Stimulated activated CD8-positive, alpha-beta memory T cell treated with anti-CD3 and anti-CD28 coated beads, Interleukin-7, amount 100 ng/mL, for 1 hour (primary cell): ENCODE data around the gene RASGEF1C.
A peak's percentile ranks its signal among the peaks of the same experiment; 100 is the strongest.

ENCODE experiments used
- DNase-seq, 2 donors: peaks; one replicate each; pipeline ENCODE4 v3.0.0-alpha.2; 2020; ENCODE audit warnings: low read depth in 2 of 2

RASGEF1C gene

GRCh38 chr5:180081481-180081880 lies 127.5 kb downstream of the RASGEF1C start:
- no peak for DNase-seq

DNA sequence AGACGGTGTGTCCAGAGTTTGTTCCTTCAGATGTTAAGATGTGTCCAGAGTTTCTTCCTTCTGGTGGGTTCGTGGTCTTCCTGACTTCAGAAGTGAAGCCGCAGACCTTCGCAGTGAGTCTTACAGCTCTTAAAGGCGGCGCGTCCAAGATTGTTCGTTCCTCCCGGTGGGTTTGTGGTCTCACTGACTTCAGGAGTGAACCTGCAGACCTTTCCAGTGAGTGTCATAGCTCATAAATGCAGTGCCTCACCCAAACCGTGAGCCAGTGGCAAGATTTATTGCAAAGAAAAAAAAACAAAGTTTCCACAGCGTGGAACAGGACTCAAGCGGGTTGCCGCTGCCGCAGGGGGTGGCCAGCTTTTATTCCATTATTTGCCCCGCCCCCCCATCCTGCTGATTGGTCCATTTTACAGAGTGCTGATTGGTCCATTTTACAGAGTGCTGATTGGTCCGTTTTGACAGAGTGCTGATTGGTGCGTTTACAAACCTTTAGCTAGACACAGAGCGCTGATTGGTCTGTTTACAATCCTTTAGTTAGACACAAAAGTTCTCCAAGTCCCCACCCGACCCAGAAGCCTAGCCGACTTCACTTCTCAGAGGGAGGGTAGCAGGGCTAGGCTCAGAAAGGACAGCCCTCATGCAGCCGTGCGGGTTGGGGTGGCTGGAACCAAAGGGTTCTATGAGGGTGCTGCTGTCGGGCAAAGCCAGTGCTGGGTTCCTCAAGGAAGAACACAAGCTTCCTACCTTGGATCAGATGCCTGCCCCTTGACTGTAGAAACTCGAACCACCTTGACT lies 128.3 kb downstream of the RASGEF1C start:
- DNase-seq, result no peak

GRCh38 chr5:180079702-180080466 lies 129.1 kb downstream of the RASGEF1C start:
- DNase-seq, result no peak

- no peak for DNase-seq
Observed at GRCh38 chr5:180078348-180078747, 130.7 kb downstream of the RASGEF1C start.

DNA sequence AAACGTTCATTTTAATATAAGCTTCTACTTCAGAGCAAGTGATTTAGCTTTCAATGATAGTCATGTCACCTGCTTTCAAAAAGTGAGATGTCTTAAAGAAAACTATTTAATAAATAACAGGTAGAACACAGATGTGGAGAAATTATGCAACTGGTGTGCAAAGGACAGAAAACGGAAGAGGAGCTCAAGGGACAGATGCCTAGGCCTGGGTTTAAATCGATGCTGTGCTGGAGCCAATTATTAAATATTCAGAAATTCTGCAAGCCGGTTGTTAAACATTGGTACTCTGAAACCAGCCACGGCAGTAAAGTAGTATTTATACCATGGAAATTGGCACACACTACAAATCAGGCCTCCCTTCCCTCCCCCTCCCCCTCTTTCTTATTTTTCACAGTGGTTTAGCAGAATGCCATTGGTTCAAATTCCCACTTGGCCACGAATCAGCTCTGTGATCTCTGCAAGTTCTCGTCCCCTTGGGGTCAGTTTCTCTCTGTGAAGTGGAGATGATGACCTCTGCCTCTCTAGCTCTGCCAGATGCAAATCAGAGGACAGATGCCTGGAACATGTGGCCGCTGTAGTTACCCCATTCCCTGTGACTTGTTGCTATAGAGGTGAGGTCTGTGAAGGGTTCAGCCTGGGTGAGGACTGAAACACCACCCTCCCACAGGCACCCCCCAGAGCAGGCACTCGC lies 131.3 kb downstream of the RASGEF1C start:
- DNase-seq, result no peak

DNA sequence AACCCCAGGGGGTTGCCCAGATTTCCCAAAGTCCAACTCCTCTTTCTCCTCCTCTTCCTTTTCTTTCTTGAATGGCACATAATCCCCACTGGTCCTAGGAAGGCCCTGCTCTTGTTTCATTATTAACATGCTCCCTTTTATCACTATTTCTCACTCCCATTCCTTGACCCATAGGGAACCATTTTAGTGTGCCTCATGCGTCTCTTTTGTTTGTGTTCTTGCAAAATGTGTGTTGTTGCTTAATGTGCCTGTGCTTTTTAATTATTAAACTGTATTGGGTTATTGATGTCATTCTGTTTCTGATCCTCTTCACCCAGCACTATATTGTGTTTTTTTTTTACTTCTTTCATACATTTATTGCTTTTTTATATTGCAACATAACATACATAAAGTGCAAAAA lies 133.3 kb downstream of the RASGEF1C start:
- DNase-seq, result no peak

DNA sequence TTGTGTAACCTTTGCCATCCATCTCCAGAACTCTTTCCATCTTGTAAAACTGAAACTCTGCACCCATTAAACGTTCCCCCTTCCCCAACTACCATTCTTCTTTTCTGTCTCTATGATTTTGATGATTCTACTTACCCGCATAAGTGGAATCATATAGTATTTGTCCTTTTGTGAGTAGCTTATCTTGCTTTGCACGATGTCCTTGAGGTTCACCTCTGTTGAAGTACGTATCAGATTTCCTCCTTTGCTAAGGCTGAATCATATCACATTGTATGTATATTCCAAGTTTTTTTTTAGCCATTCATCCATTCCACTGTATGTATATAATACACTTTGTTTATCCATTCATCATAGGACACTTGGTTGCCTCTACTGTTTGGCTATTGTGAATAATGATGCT lies 134.5 kb downstream of the RASGEF1C start:
- no peak for DNase-seq

GRCh38 chr5:180072556-180072955 lies 136.5 kb downstream of the RASGEF1C start:
- DNase-seq, result no peak

DNA sequence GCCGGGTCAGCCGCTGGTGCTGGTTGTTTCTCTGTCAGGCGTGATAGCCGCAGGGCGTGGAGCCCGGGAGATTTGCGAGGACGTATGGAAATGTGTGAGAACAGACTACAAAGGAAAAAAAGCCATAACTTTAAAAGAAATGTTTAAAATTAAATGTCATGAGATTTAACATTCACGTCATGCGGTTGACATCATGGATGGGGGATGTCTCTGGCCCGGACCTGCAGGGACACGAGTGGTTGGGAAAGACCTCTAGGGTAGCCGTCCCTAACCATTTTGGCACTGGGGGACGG lies 136.8 kb downstream of the RASGEF1C start:
- DNase-seq, result no peak

DNA sequence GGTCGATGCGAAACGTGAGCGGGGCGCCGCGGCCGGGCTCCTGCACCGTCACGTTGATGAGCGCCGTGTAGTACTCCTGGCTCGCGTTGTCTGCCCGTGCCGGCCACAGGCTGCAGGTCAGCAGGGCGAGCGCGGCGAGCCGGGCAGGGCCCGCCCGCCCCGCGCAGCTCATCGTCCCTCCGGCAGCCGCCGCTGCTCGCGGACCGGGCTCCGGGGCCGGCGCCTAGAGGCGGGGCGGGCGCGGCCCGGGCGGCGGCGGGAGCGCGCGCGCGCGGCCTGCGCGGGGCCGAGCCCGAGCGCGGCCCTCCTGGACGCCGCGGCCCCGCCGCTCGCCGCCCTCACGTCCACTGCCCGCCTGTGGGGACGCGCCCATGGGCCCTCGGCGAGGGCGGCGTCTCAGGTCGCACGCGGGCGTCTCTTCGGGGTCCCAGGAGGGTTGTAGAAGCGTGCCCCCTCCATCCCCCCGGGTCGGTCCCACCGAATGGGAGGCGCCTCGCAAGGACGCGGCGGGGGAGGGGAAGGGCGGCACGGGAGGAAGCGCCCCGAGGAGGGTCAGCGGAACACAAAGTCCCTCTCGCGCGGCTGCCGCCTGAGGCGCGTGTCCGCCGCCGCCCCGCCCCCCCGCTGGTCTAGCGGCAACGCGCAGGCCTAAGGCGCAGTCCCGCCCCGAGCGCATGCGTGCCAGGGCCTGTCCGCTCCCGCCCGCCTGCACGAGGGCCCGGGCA lies 137.3 kb downstream of the RASGEF1C start, which contains the start of gene RNF130:
TSS of gene RNF130 (minus strand) at position 229 of the 725 bp plus-strand sequence. CDS start at position 172, 57 bp downstream.
- peak; percentile 69 to 71 for DNase-seq

DNA sequence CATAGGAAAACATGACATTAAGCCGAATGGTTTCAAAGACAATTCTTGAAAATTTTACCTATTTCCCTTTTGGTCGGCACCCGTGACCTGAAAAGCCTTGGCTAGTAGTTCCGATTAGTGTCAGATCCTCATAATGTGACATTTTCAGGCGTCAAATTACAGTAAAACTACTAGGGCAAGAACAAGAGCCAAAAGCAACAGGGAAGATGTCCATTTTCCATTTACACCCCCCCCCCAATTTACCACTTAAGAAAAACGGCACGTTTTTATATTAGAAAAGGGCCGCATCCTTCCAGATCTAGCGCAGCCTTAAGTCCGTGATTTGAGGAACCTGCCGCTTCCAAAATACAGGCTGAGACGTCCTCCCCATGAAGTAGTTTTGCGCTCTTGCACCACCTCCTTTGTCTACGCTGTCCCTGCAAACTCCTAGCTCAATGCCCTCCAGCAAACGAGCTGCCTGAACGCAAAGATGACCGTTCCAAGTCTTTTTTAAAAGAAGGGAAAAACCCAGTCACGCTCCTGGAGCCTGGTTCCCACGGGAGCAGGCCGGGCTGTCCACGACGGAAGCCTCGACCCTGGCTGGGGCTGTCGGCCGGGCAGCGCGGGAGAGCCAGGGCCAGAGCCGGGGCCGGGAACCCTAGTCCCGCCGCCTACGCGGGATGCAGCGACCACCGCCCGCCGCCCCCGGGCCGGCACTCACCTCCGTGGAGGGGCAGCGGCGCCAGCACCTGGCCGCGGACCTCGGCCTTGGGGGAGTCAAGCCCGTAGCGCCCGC lies 138.1 kb downstream of the RASGEF1C start:
- no peak for DNase-seq

- no peak for DNase-seq
Observed at GRCh38 chr5:180069589-180070247, 139.3 kb downstream of the RASGEF1C start.

DNA sequence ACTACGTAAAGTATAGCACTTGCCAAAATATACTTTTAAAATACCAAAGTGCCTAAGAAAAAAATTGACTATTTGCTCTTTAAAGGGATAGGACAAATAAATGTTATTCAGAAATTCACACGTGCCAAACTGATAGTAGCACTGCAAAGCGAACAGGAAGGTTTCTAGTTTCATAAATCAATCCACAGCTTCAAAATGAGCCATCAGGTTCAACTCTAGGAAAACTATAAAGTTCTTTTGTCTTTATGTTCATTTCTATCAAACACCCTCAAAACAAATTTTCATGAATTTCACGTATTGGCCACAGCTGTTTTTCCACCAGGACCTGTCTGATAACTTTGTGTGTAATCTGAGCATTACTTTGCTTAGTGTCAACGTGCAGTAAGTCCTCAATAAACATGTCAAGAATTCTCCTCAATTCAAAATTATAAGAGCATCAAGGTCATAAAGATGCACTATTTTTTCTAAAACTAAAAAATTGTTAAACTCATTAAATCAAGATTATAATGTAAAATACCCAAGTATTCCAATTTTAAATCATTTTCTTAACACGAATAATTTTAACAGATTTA lies 140.4 kb downstream of the RASGEF1C start:
- no peak for DNase-seq

- DNase-seq, result no peak
Observed at GRCh38 chr5:180067986-180068385, 141.0 kb downstream of the RASGEF1C start.

DNA sequence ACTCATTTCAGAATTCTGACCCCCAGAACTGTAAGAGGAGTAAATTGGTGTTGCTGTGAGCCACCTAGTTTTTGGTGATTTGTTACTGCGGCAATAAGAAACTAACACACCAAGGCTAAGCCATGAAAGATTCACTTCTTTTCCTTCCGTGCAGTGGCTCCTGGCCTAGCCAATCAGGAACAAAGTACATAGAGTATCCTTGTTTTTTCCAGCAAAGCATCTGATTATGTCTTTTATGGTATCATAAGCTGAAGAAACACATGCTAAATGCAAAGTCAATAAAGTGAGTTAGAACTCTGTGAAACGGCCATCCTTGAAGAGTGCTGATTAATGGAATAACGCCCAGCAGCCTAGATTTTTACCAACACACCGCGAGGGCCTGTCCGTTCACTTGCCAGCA lies 148.8 kb downstream of the RASGEF1C start:
- no peak for DNase-seq

GRCh38 chr5:180059326-180059725 lies 149.7 kb downstream of the RASGEF1C start:
- no peak for DNase-seq

GRCh38 chr5:180056153-180056552 lies 152.9 kb downstream of the RASGEF1C start:
- no peak for DNase-seq

DNA sequence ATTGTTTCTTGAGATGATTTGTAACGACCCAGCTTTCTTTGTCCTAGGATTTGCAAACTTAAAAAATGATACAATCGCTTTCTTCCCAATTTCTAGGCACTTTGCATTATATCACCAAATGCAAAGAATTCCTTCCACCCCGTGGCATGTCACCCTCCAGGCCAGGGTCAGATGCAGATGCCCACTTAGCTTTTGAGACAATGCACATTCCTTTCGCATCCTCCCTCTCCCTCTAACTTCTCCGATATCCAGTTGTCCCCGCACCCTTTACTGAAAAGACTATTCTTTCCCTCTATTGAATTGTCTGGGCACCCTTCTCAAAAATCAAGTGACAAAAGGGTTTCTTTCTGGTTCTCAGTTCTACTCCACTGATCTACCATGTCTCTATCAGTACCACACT lies 154.8 kb downstream of the RASGEF1C start:
- DNase-seq, result no peak

DNA sequence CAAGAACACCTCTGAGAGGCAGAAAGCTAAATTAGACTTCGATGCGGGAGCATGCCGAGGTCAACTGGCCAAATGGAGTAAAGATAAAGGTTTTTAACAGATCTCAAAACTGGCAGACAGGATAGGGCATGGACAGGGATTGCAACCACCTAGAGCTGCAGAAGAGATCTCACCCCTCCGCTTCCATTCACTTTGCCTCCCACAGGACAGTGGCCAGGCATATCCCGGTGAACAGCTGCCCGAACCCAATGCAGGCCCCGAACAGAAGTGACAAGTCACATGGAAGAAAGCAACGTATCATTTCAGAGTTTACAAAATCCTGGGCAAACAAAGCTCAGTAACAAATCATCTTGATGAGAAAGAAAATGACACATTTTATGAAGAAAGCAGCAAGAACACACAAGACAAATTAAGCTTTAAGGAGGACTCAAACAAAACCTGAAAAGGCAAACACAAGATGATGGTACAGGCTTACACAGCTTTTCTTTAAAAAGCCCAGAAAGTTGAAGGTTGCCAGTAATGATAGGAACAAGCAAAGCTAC lies 155.9 kb downstream of the RASGEF1C start:
- DNase-seq, result no peak

DNA sequence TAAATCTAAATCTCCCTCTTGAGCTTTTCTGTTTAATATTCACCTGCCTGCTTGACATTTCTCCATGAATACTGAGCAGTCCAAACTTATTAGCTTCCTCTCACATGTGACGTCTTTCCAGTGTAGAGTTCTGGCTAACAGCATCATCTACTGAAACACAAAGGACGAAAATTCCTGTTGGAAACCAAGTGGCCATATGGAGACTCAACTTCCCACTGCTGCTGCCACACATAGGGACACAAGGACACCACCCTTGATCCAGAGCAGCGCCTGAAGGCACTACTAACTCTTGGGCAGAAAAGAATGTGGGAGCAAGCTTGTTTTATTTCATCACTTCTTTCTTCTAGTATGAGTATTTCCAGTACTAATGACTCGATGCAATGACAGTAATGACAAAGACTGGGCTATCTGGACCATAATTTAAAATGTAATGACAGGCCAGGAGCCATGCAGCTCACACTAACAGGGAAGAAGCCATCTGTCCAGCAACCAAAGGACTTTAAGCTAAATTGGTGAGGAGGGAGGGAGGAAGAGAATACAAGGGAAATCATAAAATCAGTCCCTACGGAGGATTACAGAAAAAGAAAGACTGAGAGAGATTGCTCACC lies 156.7 kb downstream of the RASGEF1C start:
- no peak for DNase-seq
